Measurements from ENCODE around the gene ELOVL1. TPM values are rescaled to one million over a fixed set of nuclear protein-coding genes. Genes with fewer than 3 reads are reported as not detected.

Gene ELOVL1
- total and polyA plus RNA-seq, 2 of the 13 experiments (the other 11 are each of a cell fraction or from before 2014, with no cell fraction given), result 55.2 to 77.4 TPM

DNA sequence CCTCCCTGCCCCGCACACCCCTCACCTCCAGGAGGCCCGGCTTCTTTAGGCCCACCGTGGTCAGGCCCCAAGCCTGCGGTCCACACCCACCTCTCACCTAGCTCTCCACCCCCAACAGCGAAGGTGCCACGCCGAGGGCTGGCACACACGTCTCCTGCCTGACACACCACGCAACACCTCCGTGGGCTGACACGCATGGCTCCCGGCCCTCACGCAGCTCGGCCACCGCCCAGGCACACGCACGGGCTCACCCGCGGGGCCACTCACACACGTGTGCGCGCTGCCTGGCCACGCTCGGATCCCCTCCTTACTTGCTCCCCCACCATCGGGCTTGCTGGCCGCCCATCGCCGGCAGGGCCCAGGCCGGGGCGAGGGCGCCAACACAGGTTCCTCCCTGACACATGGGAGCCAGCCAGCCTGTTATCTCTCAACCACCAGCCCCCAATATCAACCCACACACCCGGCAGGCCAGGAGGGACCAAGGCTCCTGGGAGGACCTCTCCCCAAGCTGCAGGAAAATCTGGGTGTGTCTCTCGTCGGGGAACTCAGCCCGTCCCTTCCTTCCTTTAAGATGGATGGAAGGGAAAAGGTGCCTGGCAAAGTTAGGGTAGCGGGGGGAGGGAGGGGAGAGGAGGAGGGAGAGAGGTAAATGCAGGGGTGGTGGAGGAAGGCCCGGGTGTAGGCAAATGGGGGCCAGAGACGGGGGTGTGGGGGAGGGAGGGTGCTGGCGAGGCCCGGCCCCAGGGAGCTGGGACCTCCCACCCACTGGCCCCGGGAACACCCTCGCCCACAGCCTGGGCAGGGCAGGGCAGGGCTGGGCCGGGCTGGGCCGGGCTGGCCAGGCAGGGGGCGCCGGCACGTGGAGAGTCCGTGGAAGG lies 546 bp downstream of the ELOVL1 start (continued):
- no peak for TF ChIP-seq ZNF160 (CRISPR knock-in tag; IDR thresholded peaks at IDR 0.05)
- TF ChIP-seq ZGPAT (CRISPR knock-in tag; IDR thresholded peaks at IDR 0.05), result no peak
- no peak for TF ChIP-seq NR2F6 (IDR thresholded peaks at IDR 0.05)
- TF ChIP-seq NR2F6 (CRISPR knock-in tag; IDR thresholded peaks at IDR 0.05), result no peak
- 0 out of 2 replicates have a peak, but pooled peaks have one; percentile 38 for TF ChIP-seq NFAT5 (CRISPR knock-in tag; IDR thresholded peaks at IDR 0.05)
- no peak for TF ChIP-seq CENPX (CRISPR knock-in tag; IDR thresholded peaks at IDR 0.05)
- no peak for TF ChIP-seq SSRP1 (CRISPR knock-in tag; IDR thresholded peaks at IDR 0.05)
- 0 out of 2 replicates have a peak, but pooled peaks have one; percentile 22 for TF ChIP-seq NRL (CRISPR knock-in tag; IDR thresholded peaks at IDR 0.05; ENCODE audit: borderline replicate concordance)
- TF ChIP-seq ZXDC (CRISPR knock-in tag; IDR thresholded peaks at IDR 0.05), result no peak
- no peak for TF ChIP-seq ZNF282 (IDR thresholded peaks at IDR 0.05; ENCODE audit: partially characterized antibody)
- TF ChIP-seq ZNF713 (CRISPR knock-in tag; IDR thresholded peaks at IDR 0.05), result no peak
- 0 out of 2 replicates have a peak, but pooled peaks have one; percentile 35 for TF ChIP-seq SNAPC4 (CRISPR knock-in tag; IDR thresholded peaks at IDR 0.05)
- TF ChIP-seq ZNF337 (CRISPR knock-in tag; IDR thresholded peaks at IDR 0.05; ENCODE audit: borderline replicate concordance, low read depth), result peak; percentile 3; the same call in 1 of the 2 replicates
- no peak; the same call in 1 of the 2 replicates for TF ChIP-seq KAT7 (CRISPR knock-in tag; IDR thresholded peaks at IDR 0.05; ENCODE audit: borderline replicate concordance)
